HTERT RPE-1 (cell line): ENCODE data around the gene SOWAHA.

Source experiments
- in situ Hi-C: fragments of 300-500 bp; cut with MboI; formaldehyde crosslinking; loops from 4 replicates; pipeline ENCODE4 v1.14.3; 2020; ENCODE audit warnings: low sequenced_read_pairs

The SOWAHA gene

DNA sequence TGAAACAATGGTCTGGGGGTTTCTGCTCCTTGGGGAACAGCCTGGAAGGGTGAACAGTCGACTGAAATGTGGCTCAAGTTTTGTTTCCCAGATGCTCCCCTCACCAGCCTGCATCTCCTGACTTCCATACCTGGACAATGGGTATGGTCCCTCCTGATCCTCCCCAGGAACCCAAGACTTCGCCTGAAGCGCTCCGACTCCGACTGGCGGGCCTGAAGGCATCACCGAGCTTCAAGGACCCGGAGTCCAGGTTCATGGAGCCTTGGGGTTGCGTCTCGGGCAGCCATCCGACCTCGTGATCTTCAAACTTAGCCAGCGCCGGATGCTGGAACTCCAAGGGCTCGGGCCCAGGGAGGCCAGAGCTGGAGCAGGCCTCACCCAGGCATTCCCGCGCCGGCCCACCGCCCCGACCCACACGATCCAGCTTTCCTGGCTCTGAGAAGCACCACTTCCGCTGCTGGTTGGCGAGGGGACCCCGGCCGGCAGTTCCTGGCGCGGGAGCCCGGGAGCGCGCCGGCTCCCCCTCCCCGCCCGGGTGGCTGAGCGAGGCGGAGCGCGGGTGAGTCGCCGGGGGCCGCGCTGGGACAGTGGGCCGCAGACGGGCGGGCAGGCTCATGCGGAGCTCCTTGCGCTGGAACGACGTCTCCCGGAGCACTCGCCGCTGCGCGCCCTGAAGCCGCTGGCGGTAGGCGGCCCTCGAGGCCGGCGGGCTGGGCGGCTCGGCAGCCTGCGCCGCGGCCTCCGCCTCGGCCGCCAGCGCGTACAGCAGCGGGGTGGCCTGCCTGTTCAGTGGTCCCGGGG lies 12.1 kb downstream of the SOWAHA start:
- in situ Hi-C loops = no loop called here

DNA sequence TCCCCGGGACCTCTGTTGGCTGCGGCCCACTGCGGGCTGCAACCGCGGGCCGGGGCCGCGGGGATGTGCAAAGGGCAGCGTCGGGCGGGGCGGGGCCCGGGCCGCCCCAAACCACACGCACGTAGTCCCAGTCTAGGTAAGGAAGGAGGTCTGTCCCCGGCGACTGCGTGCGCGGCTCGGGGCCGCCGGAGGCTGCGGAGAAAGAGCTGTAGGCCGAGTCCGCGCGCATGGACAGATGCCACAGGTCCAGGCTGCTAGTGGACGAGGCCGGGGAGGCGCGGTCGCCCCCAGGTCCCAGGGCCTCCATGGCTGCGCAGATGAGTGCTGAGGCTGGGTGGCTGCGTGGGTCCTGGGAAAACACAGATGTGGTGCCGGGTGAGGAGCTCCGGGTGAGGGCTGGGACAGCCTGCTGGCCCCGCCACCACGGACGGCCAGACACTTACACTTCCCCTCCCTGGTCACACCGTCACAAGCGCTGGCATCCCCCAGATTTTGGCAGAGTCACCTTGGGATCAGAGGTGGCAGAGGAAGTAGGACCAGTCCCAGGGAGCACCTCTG lies 12.8 kb downstream of the SOWAHA start:
- in situ Hi-C loops = no loop called here

DNA sequence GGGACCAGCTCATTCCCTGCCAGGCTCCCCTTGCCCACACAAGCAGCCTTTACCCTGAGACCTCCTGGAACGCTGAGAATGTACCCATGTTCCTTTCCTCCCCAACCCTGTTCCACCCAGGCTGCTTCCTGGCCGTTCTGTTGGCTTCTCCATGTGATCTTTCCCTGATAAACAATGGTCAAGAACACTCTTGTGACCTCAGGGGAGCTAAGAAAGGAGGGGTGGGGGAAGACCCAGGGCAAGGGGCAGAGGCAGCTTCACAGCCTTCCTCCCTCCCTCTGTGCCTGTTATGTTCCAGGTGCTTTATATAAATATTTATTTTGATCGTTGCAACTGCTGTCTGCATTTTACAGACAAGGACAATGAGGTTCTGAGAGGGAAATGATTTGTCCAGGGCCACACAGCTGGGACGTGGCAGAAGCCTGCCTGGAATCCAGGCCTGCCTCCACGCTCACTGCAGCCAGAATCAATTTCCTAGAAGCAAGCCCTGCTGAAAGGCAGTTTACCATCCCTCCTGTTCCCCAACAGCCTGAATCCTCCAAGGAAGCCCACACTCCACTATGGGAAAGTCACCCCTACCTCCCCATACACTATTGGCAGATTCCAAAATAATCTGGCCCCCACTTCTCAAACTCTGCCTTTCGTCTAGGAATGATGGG lies 13.5 kb downstream of the SOWAHA start:
- in situ Hi-C loops = no loop called here

DNA sequence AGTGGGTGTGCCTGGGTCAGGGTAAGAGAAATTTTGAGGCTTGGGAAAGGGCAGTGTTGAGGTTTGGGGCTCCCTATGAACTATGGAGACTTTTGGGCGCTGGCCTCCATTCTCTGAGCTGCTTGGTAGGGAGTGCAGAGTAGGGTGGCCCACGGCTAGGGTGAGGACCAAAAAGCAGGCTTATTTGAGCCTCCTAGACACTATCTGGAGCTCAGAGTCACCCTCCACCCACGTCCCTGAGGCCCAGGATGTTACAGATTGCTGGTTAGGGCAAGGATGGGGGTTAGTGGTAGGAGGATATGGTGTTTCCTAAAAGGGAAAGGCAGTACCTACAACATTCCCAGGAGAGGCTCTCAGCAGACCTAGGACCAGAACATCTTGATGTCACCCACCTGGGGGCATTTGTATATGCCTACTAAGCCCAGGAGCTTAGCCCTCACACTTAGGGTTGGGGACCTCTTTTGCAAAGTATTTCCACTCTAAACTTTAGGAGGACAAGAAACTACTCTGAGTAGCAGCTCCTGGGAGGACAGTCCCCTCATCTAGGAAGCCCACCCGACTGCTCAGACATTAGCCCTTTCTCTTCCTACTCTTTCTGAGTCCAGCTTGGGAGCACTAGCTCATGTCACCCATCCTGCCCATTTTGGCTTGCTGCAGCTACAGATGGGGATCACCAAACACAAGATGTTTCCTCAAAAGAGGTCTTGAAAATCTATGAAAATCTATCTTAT lies 15.0 kb downstream of the SOWAHA start:
- in situ Hi-C loops = no loop called here

DNA sequence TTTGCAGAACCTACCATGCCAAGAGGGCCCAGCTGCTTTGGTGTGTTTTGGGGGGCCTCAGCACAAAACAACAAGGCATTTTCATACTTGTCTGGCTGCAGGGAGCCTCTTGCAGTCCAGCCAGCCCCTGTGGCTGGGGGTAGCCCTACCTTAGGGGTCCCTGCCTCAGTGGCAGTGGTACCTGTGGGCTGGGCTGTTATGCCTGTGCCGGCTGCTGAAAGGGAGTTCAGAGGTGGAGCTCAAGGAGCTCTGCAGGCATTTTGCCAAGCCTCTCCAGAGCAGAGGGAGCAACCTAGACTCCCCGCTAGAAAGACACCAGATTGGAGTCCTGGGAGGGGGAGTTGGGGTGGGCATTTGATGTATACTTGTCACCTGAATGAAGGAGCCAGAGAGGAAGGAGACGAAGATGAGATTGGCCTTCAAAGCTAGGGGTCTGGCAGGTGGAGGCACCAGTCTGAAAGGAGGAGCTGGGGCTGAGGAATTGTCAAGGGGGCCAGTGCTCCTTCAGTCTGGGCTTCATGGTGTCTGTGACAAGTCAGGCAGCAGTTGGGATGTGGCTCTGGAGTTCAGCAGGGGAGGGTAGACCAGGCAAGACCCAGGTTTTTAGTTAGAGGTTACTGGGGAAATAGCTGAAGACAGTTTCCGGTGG lies 15.9 kb downstream of the SOWAHA start:
- in situ Hi-C loops = no loop called here

DNA sequence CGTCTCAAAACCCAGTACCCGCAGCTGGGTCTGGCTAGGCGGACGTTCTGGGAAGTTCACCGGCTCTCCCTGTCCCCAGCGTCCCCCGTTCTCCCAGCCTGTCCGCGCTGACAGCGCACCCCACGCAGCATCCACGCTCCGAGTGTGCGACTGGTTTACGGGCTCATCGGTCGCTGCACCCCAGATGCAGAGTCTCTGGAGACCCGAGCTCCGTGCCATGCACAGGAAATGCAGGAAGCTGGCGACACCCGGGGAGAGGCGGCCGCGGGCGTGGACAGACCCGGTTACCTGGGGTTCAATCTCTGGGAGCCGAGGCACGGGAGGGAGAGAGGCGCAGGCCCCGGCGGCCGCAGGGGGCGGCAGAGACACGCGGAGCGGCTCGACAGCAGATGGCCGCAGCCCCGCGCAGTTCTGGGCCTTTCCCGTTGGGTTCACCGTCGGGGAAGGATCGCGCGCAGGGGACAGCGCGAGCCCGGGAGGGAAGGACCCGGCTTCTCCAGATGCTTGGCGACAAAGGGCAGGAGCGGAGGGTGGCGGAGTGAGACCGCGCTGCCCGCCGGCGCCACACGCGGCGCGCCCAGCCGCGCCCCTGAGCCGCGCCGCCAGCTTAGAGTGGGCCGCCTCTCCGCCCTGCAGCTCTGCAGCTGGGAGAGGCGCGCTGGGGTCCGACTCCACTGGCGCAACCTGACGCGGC lies 16.8 kb downstream of the SOWAHA start:
- in situ Hi-C loops = no loop called here

DNA sequence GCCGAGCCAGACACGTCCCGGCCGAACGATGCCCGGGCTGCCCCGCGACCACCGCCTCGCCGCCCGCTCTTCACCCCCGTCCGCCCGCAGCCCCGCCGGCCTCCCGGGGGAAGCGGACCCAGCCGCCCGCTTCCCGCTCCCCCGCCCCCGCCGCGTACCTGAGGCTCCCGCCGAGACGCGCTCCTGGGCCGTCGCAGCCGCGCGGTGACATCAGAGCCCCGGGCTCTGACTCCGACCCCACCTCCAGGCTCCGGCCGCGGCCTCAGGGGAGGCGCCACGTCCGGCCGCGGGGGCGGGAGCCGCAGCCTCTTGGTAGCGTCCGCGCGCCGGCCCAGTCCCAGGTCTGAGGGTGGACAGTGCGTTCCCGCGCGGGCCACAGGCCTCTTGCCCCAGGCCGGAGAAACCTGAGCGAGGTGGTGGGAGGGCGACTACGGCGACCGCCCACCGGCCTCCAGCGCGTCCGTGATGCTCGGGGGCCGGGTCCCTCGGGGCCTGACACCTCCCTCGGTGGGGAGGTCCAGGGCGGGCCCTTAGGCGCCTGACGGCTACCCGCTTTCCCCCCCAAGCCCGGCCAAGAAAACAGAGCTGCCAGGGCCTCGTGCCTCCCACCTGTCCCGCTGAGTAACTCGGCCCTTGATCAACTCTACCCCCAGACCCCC lies 17.5 kb downstream of the SOWAHA start, which contains the start of gene SHROOM1:
TSS of gene SHROOM1 (minus strand) at position 212 of the 659 bp plus-strand sequence. CDS start 4,507 bp downstream, outside the sequence.
- in situ Hi-C loops = no loop called here

DNA sequence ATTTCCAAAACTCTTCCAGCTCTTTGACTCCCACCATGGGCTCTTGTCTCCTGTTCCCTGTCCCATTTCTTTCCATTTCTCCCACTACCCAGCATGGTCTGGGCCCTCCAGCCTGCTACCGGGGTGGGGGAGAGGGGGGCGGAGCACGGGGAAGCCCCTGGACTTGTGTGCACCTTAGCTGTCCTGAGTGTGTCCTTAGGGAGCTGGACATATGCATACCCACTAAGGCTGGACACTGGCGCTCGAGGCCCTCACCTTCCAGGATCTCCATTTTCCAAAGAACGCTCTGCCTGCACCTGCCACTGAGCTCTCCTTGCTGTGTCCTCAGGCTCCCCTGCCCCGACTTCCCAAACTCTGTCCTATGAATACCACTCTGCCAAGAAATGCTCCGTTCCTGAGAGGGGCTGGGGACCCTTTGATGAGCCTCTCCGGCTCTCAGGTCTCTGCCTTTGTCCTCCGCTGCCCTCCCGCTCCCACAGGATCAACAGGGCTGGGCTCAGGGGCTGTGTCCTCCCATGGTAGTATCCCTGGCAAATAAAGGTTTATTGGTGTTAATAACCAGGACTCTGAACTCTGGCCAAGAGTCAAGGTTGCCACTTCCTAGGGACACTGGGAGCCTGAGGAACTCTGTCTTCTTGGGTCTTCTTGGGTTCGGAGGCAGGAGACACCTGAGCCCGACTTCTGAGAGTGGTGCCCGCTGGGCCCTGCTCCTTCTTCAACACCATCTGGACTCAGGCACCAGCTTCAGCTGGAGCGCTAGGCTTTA lies 18.2 kb downstream of the SOWAHA start:
- in situ Hi-C loops = no loop called here

DNA sequence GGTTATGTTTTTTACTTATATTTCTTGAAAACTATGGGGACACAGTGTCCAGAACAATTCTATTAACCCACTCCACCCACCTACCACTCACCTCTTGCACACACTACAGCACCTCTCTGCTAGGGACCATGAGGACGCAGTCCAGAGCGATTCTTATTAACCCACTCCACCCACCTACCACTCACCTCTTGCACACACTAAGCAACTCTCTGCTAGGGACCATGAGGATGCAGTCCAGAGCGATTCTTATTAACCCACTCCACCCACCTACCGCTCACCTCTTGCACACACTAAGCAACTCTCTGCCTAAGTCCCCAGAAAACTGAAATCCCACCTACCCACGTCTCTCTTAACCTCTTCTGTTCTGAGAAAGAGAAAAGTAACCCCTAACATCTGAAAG lies 19.5 kb downstream of the SOWAHA start:
- in situ Hi-C loops = no loop called here

DNA sequence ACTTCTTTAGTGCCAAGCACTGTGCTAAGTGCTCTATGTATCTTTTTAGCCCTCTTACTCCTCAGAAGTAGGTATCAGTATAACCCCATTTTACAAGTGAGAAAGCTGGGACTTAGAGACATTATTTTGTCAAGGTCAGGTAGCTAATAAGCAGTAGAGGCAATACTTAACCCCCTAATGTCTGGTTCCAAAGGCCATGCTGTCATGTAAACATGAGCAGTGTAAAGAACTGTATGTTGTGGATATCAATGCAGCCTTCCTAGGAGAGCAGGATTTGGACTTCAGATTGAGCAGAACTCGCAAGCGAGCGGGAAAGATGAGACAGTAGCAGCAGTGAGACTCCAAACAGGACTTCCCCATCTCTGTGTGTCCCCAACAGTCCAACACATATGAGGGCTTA lies 21.0 kb downstream of the SOWAHA start:
- in situ Hi-C loops = no loop called here

DNA sequence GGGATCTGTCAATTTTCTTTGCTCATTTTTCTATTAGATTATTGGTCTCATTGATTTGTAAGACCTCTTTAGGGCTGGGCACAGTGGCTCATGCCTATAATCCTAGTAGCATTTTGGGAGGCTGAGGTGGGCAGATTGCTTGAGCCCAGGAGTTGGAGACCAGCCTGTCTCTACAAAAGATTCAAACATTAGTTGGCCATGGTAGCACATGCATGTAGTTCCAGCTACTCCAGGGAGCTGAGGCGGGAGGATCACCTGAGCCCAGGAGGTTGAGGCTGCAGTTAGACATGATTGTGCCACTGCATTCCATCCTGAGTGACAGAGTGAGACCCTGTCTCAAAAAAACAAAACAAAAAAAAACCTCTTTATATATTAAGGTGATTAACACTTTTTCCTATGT lies 23.8 kb downstream of the SOWAHA start:
- in situ Hi-C loops = no loop called here

DNA sequence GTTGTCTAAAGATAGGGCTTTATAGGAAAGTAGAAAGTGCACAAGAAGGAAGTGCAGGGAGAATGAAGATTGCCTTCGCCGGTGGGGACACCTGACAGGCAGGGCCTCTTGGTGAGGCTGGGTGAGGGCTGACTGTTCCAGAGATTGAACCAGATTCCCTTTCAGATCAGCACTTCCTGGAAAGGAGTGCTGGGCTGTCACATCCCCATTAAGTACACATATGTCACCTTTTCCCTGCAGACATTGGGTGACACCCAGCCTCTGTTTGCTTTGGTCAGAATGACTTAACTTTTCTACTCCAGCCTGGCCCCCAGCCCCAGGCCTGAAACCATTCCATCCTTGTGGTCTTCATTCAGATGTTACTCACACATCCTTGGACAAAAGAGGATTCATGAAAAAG lies 24.8 kb downstream of the SOWAHA start:
- in situ Hi-C loops = no loop called here

DNA sequence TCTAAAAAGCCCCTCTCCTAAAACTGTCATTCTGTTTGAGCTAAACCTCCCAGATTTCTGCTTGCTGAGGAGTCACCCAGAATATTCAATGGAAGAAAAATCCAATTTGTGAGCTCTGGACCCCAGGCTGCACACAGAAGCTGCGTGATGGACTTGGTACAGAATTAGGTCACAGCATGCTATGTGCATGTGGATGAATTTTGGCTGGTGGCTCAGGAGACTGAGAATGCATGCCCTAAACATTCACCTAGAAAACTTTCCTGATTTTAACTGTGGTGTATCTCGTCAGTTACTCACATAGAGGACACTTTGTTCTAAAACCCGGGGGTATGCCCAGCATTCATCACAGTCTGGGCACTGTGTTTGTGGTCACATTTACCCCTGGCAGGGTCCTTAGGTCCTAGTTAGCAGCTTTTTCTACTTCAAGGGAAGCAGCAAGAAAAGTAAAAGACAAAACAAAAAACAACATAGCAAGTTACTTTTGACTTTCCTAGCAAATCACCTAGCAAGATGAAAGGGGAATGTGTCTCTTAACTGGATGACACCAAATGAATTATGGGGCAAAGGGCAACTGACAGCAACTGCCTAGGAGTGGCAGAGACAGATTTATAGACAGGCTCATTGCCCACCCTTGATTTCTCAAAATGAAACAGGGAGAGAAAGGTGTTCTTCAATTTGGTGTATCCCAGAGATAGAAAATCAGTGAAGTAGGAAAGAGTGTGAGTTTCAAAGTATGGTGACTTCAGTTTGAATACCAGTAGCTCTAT lies 25.6 kb downstream of the SOWAHA start:
- in situ Hi-C loops = no loop called here

DNA sequence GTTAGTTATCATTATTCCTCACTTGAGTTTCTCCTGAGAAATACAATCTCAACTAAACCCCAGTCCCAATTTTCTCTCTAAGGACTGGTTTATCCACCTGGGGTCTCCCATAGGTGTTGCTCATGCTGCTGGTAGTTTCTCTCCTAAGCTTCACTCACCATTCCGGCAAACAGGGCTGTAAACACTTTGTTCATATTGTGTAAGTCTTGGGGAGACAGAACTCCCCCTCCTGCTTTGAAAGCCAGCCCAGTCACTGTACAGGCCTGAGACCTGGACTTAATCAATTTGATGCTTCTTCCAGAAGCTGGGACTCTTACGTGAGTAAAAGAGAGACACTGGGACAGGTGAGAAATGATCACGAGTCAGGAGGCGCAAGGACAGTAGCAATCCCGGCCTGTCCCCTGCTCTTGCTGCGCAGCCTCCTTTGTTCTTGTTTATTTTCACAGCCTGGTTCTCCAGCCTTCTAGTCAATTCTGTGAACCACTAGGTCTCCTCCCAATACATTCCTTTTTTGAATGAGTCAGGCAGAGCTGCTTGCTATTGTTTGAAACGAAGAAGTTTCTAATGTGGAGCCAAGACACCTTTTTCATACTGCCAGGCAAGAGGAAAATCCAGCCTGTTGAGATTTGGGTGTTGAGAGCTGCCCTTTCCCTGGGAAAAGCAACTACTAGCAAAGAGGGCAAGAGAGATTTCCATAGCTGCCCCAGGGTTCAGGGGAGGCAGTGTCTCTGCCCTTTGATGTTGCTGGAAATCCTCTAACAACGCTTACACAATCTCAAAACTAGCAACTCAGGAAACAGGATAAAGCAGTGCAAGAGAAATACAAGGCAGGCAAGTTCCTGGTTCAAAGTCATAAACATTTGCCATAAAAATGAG lies 26.6 kb downstream of the SOWAHA start:
- in situ Hi-C loops = no loop called here

DNA sequence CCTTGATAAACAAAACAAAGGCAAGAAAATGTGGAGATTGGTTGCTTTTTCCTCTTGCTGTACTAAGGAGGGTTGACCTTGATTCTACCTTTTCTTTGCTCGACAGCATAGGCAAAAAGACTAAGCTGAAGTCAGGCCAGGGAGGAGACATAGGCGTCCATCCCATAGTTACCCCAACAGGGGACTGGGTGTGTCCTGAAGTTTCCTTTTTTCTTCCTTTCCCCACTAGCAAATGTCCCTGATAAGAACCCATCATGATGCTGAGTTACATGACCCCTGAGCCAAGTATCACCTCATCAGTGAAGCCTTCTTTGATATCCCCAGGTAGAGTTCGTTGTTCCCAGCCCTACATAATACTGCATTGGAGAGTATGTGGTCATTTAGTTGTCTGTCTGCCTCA lies 27.2 kb downstream of the SOWAHA start:
- in situ Hi-C loops = no loop called here

DNA sequence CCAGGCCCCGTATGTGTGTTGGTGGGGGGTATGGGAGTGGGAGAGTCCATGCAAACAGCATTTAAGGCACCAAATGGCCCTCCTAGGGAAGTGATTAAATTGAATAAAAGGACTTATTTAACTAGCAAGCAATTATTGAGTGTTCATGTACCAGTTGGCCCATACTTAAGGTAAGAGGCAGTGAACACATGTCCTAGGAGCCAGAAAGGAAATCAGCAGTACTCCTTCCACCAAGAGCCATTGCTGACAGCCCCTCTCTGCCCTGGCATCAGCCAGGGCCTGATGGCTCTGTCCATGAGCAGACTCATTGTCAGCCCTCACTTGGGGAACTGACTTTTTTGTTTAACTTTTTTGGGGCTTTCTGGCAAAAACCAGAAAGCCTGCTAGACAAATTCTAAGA lies 27.8 kb downstream of the SOWAHA start:
- in situ Hi-C loops = no loop called here

DNA sequence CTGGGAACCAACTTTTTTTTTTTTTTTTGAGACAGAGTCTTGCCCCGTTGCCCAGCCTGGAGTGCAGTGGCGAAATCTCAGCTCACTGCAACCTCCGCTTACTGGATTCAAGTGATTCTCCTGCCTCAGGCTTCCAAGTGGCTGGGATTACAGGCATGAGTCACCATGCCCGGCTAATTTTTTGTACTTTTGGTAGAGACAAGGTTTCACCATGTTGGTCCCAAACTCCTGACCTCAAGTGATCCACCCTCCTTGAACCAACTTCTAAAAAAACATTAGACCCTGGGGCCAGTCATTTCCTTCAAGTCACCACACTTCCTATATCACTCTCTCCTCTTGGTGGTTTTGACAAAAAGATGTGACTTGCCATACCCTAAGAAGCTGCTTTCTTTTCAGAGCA lies 28.2 kb downstream of the SOWAHA start:
- in situ Hi-C loops = no loop called here
